ENCODE measurements around the gene IWS1.
"Not testable (repeated sequence)": the region's sequence is repeated elsewhere in the genome, so short reads cannot be mapped to it uniquely, and the experiment has no call there.

- not testable (repeated sequence) for TF ChIP-seq CTCF, POLR2A (IDR thresholded peaks at IDR 0.05)
Observed at GRCh38 chr2:127543013-127543501, 16.8 kb upstream of the IWS1 start.

Data from uterus (tissue), 2 donors.